COLO668 (cell line): Measurements from ENCODE around the gene EMILIN2.

Experiments
- DNase-seq: peaks from one replicate; lab custom pipeline; 2025; ENCODE audit not compliant: unreplicated experiment; lab: John Stamatoyannopoulos, UW

EMILIN2 gene

DNA sequence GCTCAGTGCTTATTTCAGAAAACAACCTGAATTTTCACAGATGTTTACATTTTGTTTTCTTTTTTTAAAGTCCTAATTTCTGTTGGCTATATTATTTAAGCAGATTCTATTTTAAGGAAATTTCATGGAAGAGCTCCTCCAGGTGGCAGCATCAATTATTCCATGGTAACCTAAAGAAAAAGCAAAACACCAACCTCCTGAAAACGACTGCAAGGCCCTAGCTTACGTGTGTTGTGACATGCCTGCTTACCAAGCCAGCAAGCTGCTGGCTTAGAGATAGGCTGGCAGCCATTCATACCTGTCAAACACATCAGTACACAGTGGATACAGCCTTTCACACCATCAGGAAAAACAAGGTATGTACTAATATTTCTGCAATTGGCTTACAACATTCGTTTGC, 101.2 kb downstream of the EMILIN2 start:
- DNase-seq = no peak

DNA sequence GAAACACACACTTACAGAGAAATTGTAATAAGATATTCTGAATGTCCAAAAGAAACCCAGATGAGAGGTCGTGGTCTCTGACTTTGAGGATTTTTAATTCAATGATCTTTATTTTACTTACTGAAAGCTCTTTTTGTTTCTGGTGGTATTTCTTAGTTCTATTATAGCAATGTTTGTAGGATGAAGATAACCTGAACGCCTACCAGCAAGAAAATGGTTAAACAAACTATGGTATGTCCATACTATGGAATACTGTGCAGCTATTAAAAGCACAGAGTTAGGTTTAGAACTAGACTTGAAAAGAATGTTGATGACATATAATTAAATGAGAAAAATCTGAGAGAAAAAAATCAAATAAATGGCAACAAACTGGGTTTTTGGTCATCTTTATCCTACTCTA, 105.8 kb downstream of the EMILIN2 start:
- no peak for DNase-seq

DNA sequence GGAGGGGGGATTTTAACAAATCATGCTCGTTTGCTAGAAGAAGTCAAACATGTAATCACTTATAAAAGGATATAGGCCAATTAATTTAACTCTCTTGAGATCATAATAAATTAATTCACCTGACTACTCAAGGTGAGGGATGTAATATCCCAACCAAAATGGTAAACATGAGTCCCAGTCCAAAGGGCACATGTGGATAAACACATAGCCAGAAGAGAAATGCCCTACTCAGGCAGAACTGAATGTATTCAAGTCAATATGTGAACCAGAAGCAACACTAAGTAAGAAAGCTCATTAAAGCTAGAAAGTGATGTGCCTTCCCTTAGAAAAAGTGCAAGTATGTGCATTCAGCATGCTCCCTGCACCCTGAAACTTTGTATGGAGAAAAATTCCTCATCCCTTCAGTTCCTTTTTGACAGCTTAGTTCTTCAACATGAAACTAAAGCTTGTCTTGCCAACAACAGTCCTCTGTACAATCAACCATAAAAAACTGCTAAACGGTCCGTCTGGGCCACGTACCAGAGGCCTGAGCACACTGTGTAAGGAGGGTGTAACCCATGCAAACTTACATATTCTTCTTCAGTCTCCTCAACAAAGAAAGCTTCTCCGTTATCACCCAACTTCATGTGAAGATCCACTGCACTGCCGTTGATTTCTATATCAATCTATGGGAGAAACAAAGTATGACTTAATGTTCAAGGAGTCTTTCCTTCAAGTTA, 107.3 kb downstream of the EMILIN2 start:
- no peak for DNase-seq

DNA sequence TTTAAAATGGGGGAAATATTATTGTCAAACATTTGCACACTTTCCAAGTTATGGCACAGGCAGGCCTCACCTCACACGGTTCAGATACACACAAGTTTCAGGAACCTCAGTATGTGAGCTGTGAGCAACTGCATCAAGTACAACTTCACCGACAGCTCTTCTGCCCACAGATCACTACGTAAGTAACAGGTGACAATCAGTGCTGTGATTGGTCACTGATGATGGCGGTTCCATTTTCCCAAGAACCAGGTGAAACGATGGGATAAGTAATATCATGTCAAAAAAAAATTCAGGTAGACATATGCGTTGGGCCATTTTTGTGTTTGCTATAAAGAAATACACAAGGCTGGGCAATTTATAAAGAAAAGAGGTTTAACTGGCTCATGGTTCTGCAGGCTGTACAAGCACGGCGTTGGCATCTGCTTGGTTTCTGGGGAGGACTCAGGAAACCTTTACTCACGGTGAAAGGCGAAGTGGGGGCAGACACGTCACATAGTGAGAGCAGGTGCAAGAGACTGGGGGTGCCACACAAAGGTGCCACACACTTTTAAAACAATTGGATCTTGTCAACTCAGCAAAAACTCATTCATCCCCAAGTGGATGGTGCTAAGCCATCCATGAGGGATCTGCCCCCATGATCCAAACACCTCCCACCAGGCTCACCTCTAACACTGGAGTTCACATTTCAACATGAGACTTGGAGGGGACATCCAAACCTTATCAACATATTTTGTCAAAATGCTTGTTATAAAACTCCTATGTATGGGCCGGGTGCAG, 108.3 kb downstream of the EMILIN2 start:
- no peak for DNase-seq

DNA sequence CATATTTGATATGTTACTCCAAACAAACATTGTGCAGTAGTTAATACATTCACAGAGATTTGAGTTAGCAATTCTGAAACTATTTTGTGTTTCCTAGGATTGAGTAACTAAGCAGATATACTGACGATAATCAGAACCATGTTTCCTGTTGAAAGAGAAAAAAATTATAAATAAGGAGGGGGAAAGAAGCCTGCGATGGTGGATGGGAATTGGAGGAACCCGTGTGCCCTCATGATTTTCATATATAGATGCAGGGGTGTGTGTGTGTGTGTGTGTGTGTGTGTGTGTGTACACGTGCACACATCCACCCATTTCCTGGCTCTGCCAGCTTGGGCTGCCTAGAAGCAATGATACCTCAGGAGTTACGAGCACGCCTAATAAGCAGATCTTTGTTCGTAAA, 109.2 kb downstream of the EMILIN2 start:
- no peak for DNase-seq

DNA sequence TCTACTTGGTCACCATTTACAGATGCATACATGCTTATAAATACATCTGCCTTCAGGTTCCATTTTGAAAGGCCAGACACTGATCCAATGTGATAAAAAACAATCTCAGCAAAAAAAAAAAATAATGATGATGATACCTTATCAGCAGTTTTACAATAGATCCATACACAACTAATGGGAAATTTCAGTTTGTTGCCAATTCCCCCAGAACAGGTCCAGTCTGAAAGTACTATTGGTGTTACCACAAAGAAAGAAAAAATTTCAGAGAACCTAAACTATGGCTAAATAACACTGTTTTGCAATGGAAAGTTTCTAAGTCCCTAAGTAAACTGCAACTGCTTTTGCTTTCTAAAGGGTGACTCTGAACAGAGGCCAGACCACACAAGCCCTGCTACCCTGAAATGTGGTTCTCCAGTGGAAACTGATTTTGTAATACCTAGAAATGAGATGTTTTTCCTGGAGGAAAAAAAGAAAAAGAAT, 112.1 kb downstream of the EMILIN2 start:
- DNase-seq = no peak

DNA sequence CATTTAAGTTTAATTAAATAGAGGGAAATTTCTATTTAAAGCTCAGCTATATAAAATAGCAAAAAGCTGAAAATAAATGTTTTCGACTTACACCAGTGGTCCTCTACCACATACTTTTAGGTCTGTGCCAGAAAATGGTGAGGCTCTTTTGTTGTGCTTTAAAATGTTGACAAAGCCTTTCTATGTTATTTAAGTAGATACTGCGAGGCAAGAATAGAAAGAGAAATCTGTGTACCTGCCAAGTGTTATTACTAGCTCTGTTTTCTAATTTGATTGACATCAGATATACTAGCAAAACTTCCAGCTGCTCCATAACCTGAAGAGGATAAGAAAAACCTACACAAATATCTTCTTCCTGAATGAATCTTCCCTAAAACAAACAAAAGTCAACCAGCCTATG, 112.5 kb downstream of the EMILIN2 start:
- no peak for DNase-seq

DNA sequence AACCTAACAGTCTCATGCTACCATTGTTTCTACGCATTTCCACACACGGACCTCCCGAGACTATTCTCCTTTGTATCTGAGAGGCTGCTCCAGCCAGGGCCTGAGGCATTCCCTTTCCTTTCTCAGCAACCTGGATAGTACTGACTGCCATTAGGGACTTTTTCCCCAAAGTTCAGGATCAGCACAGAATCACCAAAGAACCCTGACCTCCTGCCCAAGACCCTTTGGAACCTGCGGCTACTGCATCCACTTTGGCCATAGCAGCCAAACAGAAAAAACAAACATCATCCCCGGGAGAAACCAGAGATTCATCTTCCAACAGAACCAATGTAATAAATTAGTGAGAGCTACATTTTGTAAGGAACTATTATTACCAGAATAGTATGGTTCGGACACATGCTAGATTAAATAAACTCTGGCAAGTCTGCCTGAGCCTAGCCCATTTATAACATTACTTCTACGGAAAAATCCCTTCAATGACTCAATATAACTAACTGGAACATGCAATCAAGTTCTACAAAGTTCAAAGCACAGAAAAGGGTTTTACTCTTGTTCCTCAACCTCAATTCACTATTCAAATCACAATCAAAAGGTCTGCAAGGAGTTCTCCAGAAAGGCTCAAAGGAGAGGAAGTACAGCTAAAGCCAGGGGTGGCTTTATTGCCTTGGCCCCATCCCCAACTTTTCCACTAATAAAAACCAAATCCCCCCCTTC, 114.3 kb downstream of the EMILIN2 start:
- DNase-seq = no peak

DNA sequence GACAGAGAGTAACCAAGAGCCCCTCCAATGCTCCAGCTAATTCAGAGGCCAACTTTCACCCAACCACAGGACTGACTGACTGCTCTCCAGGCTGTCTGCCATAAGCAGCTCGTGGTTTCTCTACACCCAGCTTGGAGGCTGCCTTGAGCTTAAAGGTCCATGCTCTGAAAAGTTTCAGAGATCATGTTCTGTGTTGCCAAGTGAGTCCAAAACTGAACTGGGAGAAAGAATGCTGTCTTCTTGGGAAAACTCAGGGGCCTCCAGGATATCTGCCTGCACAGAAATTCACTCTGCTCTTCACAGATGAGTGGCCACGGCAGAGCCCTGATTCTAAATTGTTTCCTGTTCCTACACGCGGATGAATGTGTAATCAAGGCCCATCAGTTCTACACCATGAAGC, 115.0 kb downstream of the EMILIN2 start:
- DNase-seq = no peak

DNA sequence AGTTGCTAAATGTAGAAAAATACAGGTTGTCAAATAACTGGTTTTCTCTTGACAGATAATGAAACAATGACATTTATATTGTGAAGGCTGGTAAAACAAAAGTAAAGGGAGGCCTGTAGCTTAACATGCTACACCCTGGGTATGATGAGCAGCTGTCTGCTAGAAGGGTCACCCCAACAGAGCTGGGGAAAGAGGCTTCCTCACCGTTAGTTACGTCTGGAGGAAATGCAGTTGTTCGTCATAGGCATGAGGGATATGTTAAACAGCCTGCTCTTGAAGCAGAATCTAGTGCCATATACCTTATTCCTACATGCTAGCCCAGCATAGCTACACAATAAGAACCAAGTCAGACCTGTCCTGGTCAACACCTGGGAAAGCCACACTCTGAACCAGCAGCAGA, 116.2 kb downstream of the EMILIN2 start:
- DNase-seq = no peak

DNA sequence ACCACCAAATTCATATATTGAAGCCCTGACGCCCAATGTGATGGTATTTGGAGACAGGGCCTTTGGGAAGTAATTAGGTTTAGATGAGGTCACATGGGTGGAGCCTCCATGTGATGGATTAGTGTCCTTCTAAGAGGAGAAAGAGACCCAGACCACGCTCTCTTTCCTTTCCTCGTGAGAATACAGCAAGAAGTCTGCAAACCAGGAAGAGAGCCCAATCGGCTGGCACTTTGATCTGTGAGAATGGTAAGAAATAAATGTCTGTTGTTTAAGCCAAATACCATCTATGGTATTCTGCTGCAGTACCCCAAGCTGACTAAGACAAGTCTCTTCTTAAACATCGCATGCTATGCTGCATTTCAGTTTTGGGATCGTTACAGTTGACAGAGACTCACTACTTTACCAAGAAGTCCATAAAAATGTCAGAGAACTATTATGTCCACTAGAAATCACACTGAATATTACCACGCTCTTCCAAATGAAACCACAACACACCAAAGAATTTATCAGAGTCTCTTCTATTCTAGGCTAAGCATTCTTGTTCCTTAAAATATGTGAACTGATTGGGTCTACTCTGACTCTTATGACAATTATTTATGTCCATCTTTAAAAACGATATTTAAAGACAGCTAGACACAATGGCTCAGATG, 117.7 kb downstream of the EMILIN2 start:
- no peak for DNase-seq
